ENCODE measurements around the gene ZNF266.

- TF ChIP-seq CTCF (optimal IDR thresholded peaks at IDR 0.05 in 1 of 3, IDR thresholded peaks at IDR 0.05 in 1 of 3, conservative IDR thresholded peaks at IDR 0.05 in 1 of 3; ENCODE audit: extremely low read depth in 1 of 3, insufficient read depth in 2 of 3, low read length in 3 of 3) (no peak), EZH2 (IDR thresholded peaks at IDR 0.05; ENCODE audit: low read length) (no peak)
These were observed 64.4 kb downstream of the ZNF266 start for GRCh38 chr19:9370738-9371619.
